ENCODE data around the gene RIMS4. TPM values are rescaled to one million over a fixed set of nuclear protein-coding genes. Genes with fewer than 3 reads are reported as not detected.
"Not testable (repeated sequence)": the region's sequence is repeated elsewhere in the genome, so short reads cannot be mapped to it uniquely, and the experiment has no call there.

The RIMS4 gene
- total RNA-seq, 1 experiment from 2014 or later, result not detected

DNA sequence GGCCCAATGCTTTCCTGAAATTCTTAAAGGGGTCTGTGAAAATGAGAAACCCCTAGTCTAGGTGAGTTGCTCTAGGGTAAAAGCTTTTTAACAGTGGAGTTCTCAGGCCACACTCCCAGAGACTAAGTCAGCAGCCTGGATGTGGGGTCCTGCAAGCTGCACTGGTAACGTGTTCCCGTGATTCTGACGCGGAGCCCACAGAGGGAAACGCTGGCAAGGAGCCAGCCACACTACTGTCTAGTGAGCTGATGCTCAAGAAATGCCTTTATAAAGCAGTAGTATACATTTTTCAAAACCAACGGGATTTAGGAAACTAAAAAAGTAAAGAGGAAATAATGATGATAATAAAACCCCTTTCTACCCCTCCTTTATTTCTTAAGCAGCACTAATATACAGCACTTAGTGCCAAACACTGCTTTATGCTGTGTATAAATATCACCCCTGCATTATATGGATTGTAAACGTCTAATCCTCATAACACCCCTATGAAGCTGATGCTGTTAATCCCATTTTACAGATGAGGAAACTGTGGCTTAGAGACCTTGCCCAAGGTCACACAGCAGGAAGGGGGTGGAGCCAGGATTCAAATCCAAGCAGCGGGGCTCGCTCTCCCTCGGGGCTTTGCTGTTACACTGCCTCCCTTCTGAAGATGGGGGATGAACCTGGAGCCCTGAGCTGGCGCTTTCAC is 39.7 kb downstream of the RIMS4 start:
- no peaks in the 10 kb centered on the region for H3K4me1 ChIP-seq
- peaks cover 13% of the 10 kb centered on the region; the same call in 1 of the 2 replicates for H3K27me3 ChIP-seq
- no peak for DNase-seq
- H3K9me3 ChIP-seq (replicated peaks), result no peaks in the 10 kb centered on the region
- no peak overlapping the region for H3K27ac ChIP-seq
- no peaks in the 10 kb centered on the region for H3K36me3 ChIP-seq
- no peak overlapping the region for H3K4me3 ChIP-seq

- Histone ChIP-seq H3K27ac (no peak overlapping the region), H3K27me3 (peaks cover 17% of the 10 kb centered on the region; the same call in 1 of the 2 replicates), H3K36me3 (no peaks in the 10 kb centered on the region), H3K4me3 (no peak overlapping the region), H3K4me1 (no peaks in the 10 kb centered on the region), H3K9me3 (replicated peaks) (no peaks in the 10 kb centered on the region)
- DNase-seq, result no peak
Observed at GRCh38 chr20:44769481-44769863, 40.9 kb downstream of the RIMS4 start.

GRCh38 chr20:44768854-44769480 is 41.4 kb downstream of the RIMS4 start:
- Histone ChIP-seq H3K9me3 (replicated peaks) (no peaks in the 10 kb centered on the region), H3K4me3 (no peak overlapping the region), H3K4me1 (no peaks in the 10 kb centered on the region), H3K27me3 (peaks cover 20% of the 10 kb centered on the region; the same call in 1 of the 2 replicates), H3K36me3 (no peaks in the 10 kb centered on the region), H3K27ac (no peak overlapping the region)
- DNase-seq, result no peak

- peaks cover 25% of the 10 kb centered on the region; the same call in 1 of the 2 replicates for H3K27me3 ChIP-seq
Observed at GRCh38 chr20:44768256-44768655, 42.1 kb downstream of the RIMS4 start.

DNA sequence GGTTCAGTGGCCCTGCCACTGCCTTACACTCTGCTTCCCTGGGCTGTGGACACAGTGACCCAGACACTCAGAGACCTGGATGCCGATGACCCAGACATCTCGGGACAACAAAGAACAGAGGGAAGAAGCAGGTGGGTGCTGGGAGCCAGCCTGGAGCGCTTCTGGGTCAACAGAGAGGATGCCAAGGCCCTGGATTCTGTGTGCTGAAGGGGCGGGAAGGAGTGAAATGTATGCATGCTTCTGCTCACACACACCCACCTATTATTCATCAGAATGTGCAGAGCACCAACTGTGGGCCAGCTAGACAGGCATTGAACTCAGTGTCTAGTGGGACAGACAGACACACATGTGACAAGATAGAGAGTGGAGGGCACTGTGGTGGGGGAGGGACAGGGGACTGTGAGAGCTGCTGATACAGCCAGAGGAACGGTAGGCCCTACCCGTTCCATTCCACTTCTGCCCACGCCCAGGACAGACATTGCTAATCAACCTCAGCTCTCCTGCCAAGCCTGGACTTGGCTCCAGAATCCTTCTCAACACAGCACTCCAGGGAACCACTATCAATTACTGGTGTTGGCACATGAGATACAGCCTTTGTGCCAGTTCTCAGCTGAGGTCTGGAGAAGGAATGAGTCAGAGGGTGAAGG is 44.5 kb downstream of the RIMS4 start:
- no peaks in the 10 kb centered on the region for H3K36me3 ChIP-seq
- peaks cover 28% of the 10 kb centered on the region for H3K27me3 ChIP-seq
- no peak overlapping the region for H3K4me3 ChIP-seq
- H3K27ac ChIP-seq, result no peak overlapping the region
- no peaks in the 10 kb centered on the region for H3K4me1 ChIP-seq
- no peaks in the 10 kb centered on the region for H3K9me3 ChIP-seq (replicated peaks)
- no peak for DNase-seq

More at GRCh38 chr20:44768256-44768655, 42.1 kb downstream of the RIMS4 start:
- Histone ChIP-seq H3K4me3 (no peak overlapping the region), H3K4me1 (no peaks in the 10 kb centered on the region), H3K27ac (no peak overlapping the region), H3K9me3 (replicated peaks) (no peaks in the 10 kb centered on the region), H3K36me3 (no peaks in the 10 kb centered on the region)
- DNase-seq, result no peak

DNA sequence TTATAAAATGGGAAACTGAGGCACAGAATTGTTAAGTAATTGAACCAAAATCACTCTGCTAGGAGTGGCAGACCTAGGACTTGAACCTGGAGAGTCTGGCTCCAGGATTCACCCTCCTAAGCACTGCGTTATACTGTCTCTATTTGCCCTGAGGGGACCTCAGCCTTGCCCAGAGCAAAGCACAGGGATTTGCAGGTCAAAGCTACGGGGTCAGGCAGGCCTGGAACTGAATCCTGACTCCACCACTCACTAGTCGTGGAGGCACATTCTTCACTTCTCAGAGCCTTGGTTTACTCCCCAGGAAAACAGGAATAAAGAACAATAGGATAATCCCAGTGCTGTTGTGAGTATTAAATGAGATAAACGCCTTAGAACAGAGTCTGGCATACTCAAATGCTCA is 45.3 kb downstream of the RIMS4 start:
- no peak for DNase-seq
- Histone ChIP-seq H3K27ac (no peak overlapping the region), H3K27me3 (peaks cover 35% of the 10 kb centered on the region), H3K9me3 (replicated peaks) (no peaks in the 10 kb centered on the region), H3K4me1 (no peaks in the 10 kb centered on the region), H3K36me3 (no peaks in the 10 kb centered on the region), H3K4me3 (no peak overlapping the region)

GRCh38 chr20:44763798-44764197 is 46.5 kb downstream of the RIMS4 start:
- not testable (repeated sequence) for H3K36me3 ChIP-seq; H3K4me1 ChIP-seq; H3K9me3 ChIP-seq (replicated peaks); H3K4me3 ChIP-seq; H3K27ac ChIP-seq; DNase-seq
- peaks cover 39% of the 10 kb centered on the region for H3K27me3 ChIP-seq

- no peak for DNase-seq
- Histone ChIP-seq H3K27ac (no peak overlapping the region), H3K4me1 (no peaks in the 10 kb centered on the region), H3K36me3 (no peaks in the 10 kb centered on the region), H3K27me3 (peaks cover 47% of the 10 kb centered on the region), H3K4me3 (no peak overlapping the region), H3K9me3 (replicated peaks) (no peaks in the 10 kb centered on the region)
Observed at GRCh38 chr20:44762466-44763140, 47.7 kb downstream of the RIMS4 start.

DNA sequence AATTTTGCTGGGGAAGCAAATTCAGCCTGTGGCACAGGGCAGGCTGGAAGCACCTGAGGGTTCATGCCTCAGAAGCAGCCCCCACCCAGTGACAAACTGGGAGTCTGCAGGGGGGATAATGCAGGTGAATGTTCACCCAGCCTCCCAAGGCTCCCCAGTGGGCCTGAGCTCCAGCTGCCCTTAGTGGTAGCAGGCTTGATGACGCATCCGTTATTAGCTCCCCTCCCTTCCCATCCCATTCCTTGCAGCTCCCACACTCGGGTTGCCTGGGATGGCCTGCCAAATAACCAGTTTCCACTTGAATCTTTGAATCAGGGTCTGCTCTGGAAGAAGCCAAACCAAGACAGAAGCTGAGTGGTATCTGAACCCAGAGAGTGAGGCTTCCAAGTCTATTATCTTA is 48.9 kb downstream of the RIMS4 start:
- peaks cover 47% of the 10 kb centered on the region for H3K27me3 ChIP-seq
- no peak overlapping the region for H3K4me3 ChIP-seq
- no peaks in the 10 kb centered on the region for H3K4me1 ChIP-seq
- no peak overlapping the region for H3K27ac ChIP-seq
- no peaks in the 10 kb centered on the region for H3K36me3 ChIP-seq
- DNase-seq, result no peak
- H3K9me3 ChIP-seq (replicated peaks), result no peaks in the 10 kb centered on the region

GRCh38 chr20:44759595-44759994 is 50.8 kb downstream of the RIMS4 start:
- Histone ChIP-seq H3K9me3 (replicated peaks) (no peaks in the 10 kb centered on the region), H3K4me1 (no peaks in the 10 kb centered on the region)
- no peak for DNase-seq

DNA sequence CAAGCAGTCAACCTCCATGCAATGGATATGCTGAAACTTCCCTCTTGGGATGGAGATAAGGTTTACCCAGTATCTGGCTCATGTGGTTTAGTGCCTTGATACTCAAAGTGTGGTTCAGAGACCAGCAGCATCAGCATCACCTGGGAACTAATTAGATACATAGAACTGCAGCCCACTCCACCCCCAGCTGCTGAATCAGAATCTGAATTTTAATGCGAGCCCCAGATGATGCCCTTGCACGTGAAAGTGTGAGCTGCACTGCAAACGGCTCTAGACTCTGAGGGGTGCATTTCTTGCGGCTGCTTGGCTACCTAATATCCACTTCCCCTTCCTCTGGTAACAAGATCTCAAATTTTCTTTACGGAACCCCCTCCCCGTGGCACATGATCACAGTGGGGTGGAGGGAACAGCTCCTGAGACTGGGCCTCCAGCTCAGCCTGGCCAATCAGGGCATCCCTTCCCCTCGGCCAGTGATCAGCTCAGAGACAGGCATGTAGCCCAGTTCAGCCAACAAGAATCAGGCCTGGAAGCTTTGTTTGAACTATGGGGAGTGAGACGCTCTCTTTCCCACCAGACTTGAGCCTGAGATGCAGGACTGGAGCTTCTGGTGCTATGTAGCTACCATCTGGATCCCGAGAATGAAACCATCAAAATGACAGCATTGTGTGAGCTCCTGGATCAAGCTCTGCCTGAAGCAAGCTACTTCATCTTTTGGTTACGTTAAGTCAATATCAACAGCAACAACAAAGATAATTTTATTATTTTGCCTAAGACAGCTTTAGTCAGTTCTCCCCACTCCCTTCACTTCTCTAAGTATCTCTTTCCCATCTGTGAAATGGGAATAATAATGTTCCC is 51.9 kb downstream of the RIMS4 start:
- Histone ChIP-seq H3K27ac (no peak overlapping the region), H3K4me3 (no peak overlapping the region), H3K4me1 (no peaks in the 10 kb centered on the region), H3K36me3 (no peaks in the 10 kb centered on the region), H3K9me3 (replicated peaks) (no peaks in the 10 kb centered on the region), H3K27me3 (peaks cover 55% of the 10 kb centered on the region)
- DNase-seq, result no peak

More at GRCh38 chr20:44759595-44759994, 50.8 kb downstream of the RIMS4 start:
- Histone ChIP-seq H3K27me3 (peaks cover 52% of the 10 kb centered on the region), H3K27ac (no peak overlapping the region), H3K36me3 (no peaks in the 10 kb centered on the region), H3K4me3 (no peak overlapping the region)

- DNase-seq, result no peak
- Histone ChIP-seq H3K9me3 (replicated peaks) (no peaks in the 10 kb centered on the region), H3K4me1 (no peaks in the 10 kb centered on the region), H3K27me3 (peaks cover 57% of the 10 kb centered on the region), H3K36me3 (no peaks in the 10 kb centered on the region), H3K4me3 (no peak overlapping the region), H3K27ac (no peak overlapping the region)
Observed at GRCh38 chr20:44756956-44757355, 53.4 kb downstream of the RIMS4 start.

DNA sequence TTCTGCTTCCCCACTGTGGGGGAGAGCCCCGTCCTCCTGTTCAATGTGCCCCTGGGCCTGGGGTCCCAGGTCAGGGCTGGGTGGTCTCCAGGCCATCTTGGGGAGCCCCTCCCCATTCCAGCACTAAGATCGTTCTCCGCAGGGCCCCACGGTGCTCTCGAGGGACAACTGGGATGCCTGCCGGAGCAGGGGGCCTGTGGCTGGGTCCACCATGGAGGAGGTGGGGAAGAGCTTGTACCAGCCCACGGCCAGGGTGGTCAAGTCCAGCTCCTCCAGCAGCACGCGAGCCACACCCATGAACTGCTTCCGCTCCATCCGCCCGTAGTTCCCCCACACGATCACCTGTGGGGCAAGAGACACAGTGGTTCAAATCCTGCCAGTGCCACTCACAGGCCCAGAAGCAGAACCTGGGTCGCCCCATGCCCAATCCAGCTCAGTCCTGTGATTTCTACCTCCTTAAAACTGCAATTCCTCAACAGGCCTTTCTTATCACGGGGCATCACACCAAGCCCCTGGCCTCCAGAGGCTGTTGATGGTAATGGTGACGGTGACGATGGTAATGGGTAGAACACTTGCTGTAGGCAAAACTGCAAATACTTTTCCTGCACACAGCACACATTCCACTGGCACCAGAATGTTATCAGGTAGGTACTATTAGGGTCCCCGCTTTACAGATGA is 54.2 kb downstream of the RIMS4 start:
- Histone ChIP-seq H3K4me3 (no peak overlapping the region), H3K4me1 (no peaks in the 10 kb centered on the region), H3K27ac (no peak overlapping the region), H3K36me3 (no peaks in the 10 kb centered on the region), H3K27me3 (peaks cover 63% of the 10 kb centered on the region), H3K9me3 (replicated peaks) (no peaks in the 10 kb centered on the region)
- no peak for DNase-seq

DNA sequence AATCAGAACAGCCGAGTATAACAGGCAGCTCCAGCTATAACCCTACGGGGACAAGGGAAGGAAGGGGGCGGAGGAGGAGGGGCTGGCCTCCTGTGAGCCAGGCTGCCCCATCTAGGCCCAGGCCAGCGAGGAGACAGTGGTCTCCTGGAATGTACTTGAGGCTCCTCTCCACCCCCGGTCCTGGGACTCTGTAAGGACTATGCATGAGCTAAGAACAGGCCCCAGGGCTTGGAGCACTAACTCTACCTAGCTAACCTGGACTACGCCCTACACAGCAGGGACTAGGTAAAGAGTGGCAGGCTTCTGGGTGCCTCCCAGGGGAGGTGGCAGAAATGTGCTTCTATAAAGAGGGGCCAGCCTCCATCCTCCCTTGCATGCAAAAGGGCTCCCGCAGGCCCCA is 55.8 kb downstream of the RIMS4 start:
- Histone ChIP-seq H3K36me3 (no peaks in the 10 kb centered on the region), H3K27me3 (peaks cover 50% of the 10 kb centered on the region), H3K4me1 (no peaks in the 10 kb centered on the region), H3K4me3 (no peak overlapping the region), H3K9me3 (replicated peaks) (no peaks in the 10 kb centered on the region), H3K27ac (no peak overlapping the region)
- DNase-seq, result no peak
